HG02981 (cell line): ENCODE data around the gene RFK.

Experiments
- ATAC-seq: cut with Tn5 transposase; IDR thresholded peaks from one replicate; pipeline ENCODE4 v1.9.1; 2021; ENCODE audit warnings: mild to moderate bottlenecking, moderate library complexity; ENCODE audit not compliant: unreplicated experiment

Gene RFK

GRCh38 chr9:76413658-76414057 is 19.4 kb upstream of the RFK start:
- ATAC-seq, result no peak

- ATAC-seq, result no peak
Observed at GRCh38 chr9:76412638-76413037, 18.4 kb upstream of the RFK start.

GRCh38 chr9:76405868-76406267 is 11.6 kb upstream of the RFK start:
- ATAC-seq, result no peak

GRCh38 chr9:76405340-76405739 is 11.1 kb upstream of the RFK start:
- ATAC-seq, result no peak

- ATAC-seq, result no peak
Observed at GRCh38 chr9:76404401-76404800, 10.2 kb upstream of the RFK start.

GRCh38 chr9:76403352-76403751 is 9.1 kb upstream of the RFK start:
- ATAC-seq, result peak; percentile 92

- ATAC-seq, result no peak
Observed at GRCh38 chr9:76401580-76402354, 7.5 kb upstream of the RFK start.

GRCh38 chr9:76401176-76401575 is 7.0 kb upstream of the RFK start:
- ATAC-seq, result no peak

GRCh38 chr9:76400534-76401096 is 6.4 kb upstream of the RFK start:
- no peak for ATAC-seq

GRCh38 chr9:76399856-76400255 is 5.6 kb upstream of the RFK start:
- no peak for ATAC-seq

- no peak for ATAC-seq
Observed at GRCh38 chr9:76396597-76396996, 2.4 kb upstream of the RFK start.

GRCh38 chr9:76396144-76396543 is 1.9 kb upstream of the RFK start:
- ATAC-seq, result no peak

- no peak for ATAC-seq
Observed at GRCh38 chr9:76395381-76395780, 1.2 kb upstream of the RFK start.

GRCh38 chr9:76394960-76395252 is 680 bp upstream of the RFK start:
- peak; percentile 57 for ATAC-seq

- ATAC-seq, result no peak
Observed at GRCh38 chr9:76390656-76391055, 3.6 kb downstream of the RFK start.

GRCh38 chr9:76379494-76379893 is 14.7 kb downstream of the RFK start:
- no peak for ATAC-seq

GRCh38 chr9:76378367-76379073 is 15.7 kb downstream of the RFK start:
- ATAC-seq, result no peak

- ATAC-seq, result no peak
Observed at GRCh38 chr9:76377791-76378190, 16.4 kb downstream of the RFK start.

GRCh38 chr9:76374783-76375559 is 19.3 kb downstream of the RFK start:
- ATAC-seq, result no peak

GRCh38 chr9:76373784-76374474 is 20.3 kb downstream of the RFK start:
- no peak for ATAC-seq

- ATAC-seq, result no peak
Observed at GRCh38 chr9:76373173-76373783, 20.9 kb downstream of the RFK start.
